Neural progenitor cell (in vitro differentiated cells): ENCODE measurements around the gene HCFC1. TPM values are rescaled to one million over a fixed set of nuclear protein-coding genes. Genes with fewer than 3 reads are reported as not detected.

Experiments used
- DNase-seq: peaks from one replicate; pipeline ENCODE4 v3.0.0-alpha.2; 2016; ENCODE audit warnings: low spot score
- H2AFZ ChIP-seq: fragments of 200-600 bp; sonication (generic); replicated peaks from 2 replicates; pipeline ENCODE4 v1.6.1; 2016; ENCODE audit warnings: antibody characterized with exemption
- H3F3A ChIP-seq: fragments of 200-600 bp; sonication (generic); 2 replicates; pipeline ENCODE4 v1.6.1; 2016; ENCODE audit warnings: antibody characterized with exemption, low read depth
- H3K27ac ChIP-seq: fragments of 200-600 bp; sonication (generic); 2 replicates; pipeline ENCODE4 v1.5.1; 2016; ENCODE audit warnings: mild to moderate bottlenecking
- H3K27me3 ChIP-seq: fragments of 200-600 bp; sonication (generic); 2 replicates; pipeline ENCODE4 v1.6.1; 2016; ENCODE audit warnings: mild to moderate bottlenecking, moderate library complexity
- H3K36me3 ChIP-seq: fragments of 200-600 bp; sonication (generic); 2 replicates; pipeline ENCODE4 v1.5.1; 2016
- H3K4me1 ChIP-seq: fragments of 200-600 bp; sonication (generic); 2 replicates; pipeline ENCODE4 v1.6.1; 2016; ENCODE audit warnings: mixed run types
- H3K4me2 ChIP-seq: fragments of 200-600 bp; sonication (generic); 2 replicates; pipeline ENCODE4 v1.6.1; 2016
- H3K4me3 ChIP-seq: fragments of 200-600 bp; sonication (generic); 2 replicates; pipeline ENCODE4 v1.5.1; 2016
- H3K79me2 ChIP-seq: fragments of 200-600 bp; sonication (generic); 2 replicates; pipeline ENCODE4 v1.6.1; 2016; ENCODE audit warnings: low read depth
- H3K9ac ChIP-seq: fragments of 200-600 bp; sonication (generic); 2 replicates; pipeline ENCODE4 v1.6.1; 2016
- H3K9me3 ChIP-seq: fragments of 200-600 bp; sonication (generic); 2 replicates; pipeline ENCODE4 v1.5.1; 2016; ENCODE audit warnings: low read depth
- H4K20me1 ChIP-seq: fragments of 200-600 bp; sonication (generic); 2 replicates; pipeline ENCODE4 v1.6.1; 2016; ENCODE audit warnings: low read depth
- H3K27ac Mint-ChIP-seq: 3 replicates; pipeline ENCODE4 v1.8.0; 2021; ENCODE audit warnings: mixed read lengths
- H3K27me3 Mint-ChIP-seq: 2 replicates; pipeline ENCODE4 v1.8.0; 2022; ENCODE audit warnings: low read depth, mild to moderate bottlenecking, inconsistent platforms, moderate library complexity, mixed read lengths; ENCODE audit not compliant: insufficient read depth
- H3K36me3 Mint-ChIP-seq: 3 replicates; pipeline ENCODE4 v1.8.0; 2021; ENCODE audit warnings: mixed read lengths
- H3K4me1 Mint-ChIP-seq: 3 replicates; pipeline ENCODE4 v1.8.0; 2021; ENCODE audit warnings: mixed read lengths
- H3K4me3 Mint-ChIP-seq: 3 replicates; pipeline ENCODE4 v1.8.0; 2021; ENCODE audit warnings: mild to moderate bottlenecking, moderate library complexity, mixed read lengths
- H3K9me3 Mint-ChIP-seq: 3 replicates; pipeline ENCODE4 v1.8.0; 2020; ENCODE audit warnings: mixed read lengths
- EZH2 ChIP-seq: fragments of 200-600 bp; sonication (generic); IDR thresholded peaks from 2 replicates; pipeline ENCODE4 v1.6.1; 2017; ENCODE audit warnings: antibody characterized with exemption, mild to moderate bottlenecking, moderate library complexity
- EZH2phosphoT487 ChIP-seq: fragments of 200-600 bp; sonication (generic); IDR thresholded peaks from 2 replicates; pipeline ENCODE4 v1.6.1; 2017; ENCODE audit warnings: antibody characterized with exemption
- total RNA-seq: library from RNA; depleted of rRNA; stranded (reverse); fragments of >200 nt; gene quantifications from 2 replicates; pipeline ENCODE4 v1.2.3, GENCODE V29; 2015; ENCODE audit warnings: low replicate concordance
- TF ChIP-seq, protein P1 (sequence below): fragments of 200-600 bp; sonication (generic); IDR thresholded peaks from 2 replicates; pipeline ENCODE4 v1.5.1; 2017; ENCODE audit warnings: antibody characterized with exemption, mild to moderate bottlenecking

HCFC1 gene
- total RNA-seq, 1 donor from 2014 or later, result 20.7 TPM

GRCh38 chrX:153935326-153935851, 36.2 kb downstream of the HCFC1 start:
- Mint-ChIP-seq H3K9me3 (peaks cover 7% of the 10 kb centered on the region), H3K36me3 (peaks cover 2% of the 10 kb centered on the region), H3K4me1 (peaks cover 15% of the 10 kb centered on the region), H3K27me3 (peaks cover 2% of the 10 kb centered on the region), H3K27ac (no peak overlapping the region), H3K4me3 (peak overlapping the region; percentile 82)
- Histone ChIP-seq H4K20me1 (no peaks in the 10 kb centered on the region), H3K79me2 (peaks cover 18% of the 10 kb centered on the region), H3K4me1 (no peaks in the 10 kb centered on the region), H3K27me3 (no peaks in the 10 kb centered on the region), H3K9me3 (no peaks in the 10 kb centered on the region), H3K9ac (no peak overlapping the region), H3K36me3 (no peaks in the 10 kb centered on the region), H3K27ac (no peak overlapping the region), H3F3A (peaks cover 5% of the 10 kb centered on the region), H3K4me3 (peak overlapping the region; percentile 73), H2AFZ (no peak overlapping the region), H3K4me2 (peak overlapping the region; percentile 69)
- TF ChIP-seq, protein P1, sequence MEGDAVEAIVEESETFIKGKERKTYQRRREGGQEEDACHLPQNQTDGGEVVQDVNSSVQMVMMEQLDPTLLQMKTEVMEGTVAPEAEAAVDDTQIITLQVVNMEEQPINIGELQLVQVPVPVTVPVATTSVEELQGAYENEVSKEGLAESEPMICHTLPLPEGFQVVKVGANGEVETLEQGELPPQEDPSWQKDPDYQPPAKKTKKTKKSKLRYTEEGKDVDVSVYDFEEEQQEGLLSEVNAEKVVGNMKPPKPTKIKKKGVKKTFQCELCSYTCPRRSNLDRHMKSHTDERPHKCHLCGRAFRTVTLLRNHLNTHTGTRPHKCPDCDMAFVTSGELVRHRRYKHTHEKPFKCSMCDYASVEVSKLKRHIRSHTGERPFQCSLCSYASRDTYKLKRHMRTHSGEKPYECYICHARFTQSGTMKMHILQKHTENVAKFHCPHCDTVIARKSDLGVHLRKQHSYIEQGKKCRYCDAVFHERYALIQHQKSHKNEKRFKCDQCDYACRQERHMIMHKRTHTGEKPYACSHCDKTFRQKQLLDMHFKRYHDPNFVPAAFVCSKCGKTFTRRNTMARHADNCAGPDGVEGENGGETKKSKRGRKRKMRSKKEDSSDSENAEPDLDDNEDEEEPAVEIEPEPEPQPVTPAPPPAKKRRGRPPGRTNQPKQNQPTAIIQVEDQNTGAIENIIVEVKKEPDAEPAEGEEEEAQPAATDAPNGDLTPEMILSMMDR, result no peak
- TF ChIP-seq EZH2 (no peak), EZH2phosphoT487 (no peak)
- peak; percentile 47 for DNase-seq

GRCh38 chrX:153934762-153935325, 36.8 kb downstream of the HCFC1 start, which contains the start of gene NAA10:
TSS of gene NAA10 (minus strand) at chrX:153935037. CDS start at chrX:153934904, 133 bp downstream.
- Mint-ChIP-seq H3K36me3 (peaks cover 2% of the 10 kb centered on the region), H3K9me3 (peaks cover 7% of the 10 kb centered on the region), H3K27ac (no peak within 1 kb of the TSS), H3K4me3 (peak within 1 kb of the TSS; percentile 86), H3K4me1 (peaks cover 12% of the 10 kb centered on the region), H3K27me3 (peaks cover 2% of the 10 kb centered on the region)
- no peak within 1 kb of the TSS for H2AFZ ChIP-seq
- no peak for TF ChIP-seq EZH2
- no peak for TF ChIP-seq EZH2phosphoT487
- TF ChIP-seq, protein P1, result no peak
- peak within 1 kb of the TSS; percentile 86 for H3K4me2 ChIP-seq
- H3K27ac ChIP-seq, result no peak within 1 kb of the TSS
- peaks cover 18% of the 10 kb centered on the region for H3K79me2 ChIP-seq
- DNase-seq, result peak; percentile 89
- H3K9ac ChIP-seq, result peak within 1 kb of the TSS; percentile 52
- H3K27me3 ChIP-seq, result no peaks in the 10 kb centered on the region
- no peaks in the 10 kb centered on the region for H3K4me1 ChIP-seq
- peak within 1 kb of the TSS; percentile 73 for H3K4me3 ChIP-seq
- H3K36me3 ChIP-seq, result no peaks in the 10 kb centered on the region
- peaks cover 5% of the 10 kb centered on the region for H3F3A ChIP-seq
- H4K20me1 ChIP-seq, result no peaks in the 10 kb centered on the region
- no peaks in the 10 kb centered on the region for H3K9me3 ChIP-seq

DNA sequence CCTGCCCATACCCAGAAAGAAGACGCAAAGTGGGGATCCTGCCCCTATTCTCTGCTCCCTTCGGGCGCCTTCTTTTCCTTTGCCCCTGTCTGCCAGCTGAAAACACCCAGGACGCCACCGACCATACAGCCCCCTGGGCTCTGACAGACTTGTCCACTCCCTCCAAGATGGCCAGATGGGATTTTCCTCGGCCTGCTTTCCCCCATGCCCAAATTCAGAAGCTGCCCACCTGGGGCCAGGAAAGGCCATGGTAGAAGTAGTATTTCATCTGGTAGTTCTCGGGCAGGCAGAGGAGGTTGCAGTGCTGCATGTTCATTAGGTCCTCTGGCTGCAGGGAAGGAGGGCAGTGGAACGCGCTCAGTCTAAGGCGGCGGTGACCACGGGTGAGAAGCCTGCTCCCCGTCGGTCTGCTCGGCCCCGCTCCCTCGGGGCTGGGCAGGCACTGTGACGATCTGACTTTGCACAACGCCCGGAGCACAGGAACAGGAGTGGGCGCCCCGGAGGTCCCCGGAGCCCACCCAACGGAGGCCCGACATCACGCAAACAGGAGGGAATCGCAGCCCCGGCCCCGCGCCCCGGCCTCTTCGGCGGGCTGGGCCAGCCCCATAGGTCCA, 37.4 kb downstream of the HCFC1 start:
- H3K4me1 ChIP-seq, result no peaks in the 10 kb centered on the region
- Mint-ChIP-seq H3K27me3 (peaks cover 2% of the 10 kb centered on the region), H3K4me1 (peaks cover 12% of the 10 kb centered on the region), H3K9me3 (peaks cover 7% of the 10 kb centered on the region), H3K27ac (no peak overlapping the region), H3K36me3 (peaks cover 2% of the 10 kb centered on the region), H3K4me3 (peak overlapping the region; percentile 86)
- peak overlapping the region; percentile 73 for H3K4me3 ChIP-seq
- TF ChIP-seq EZH2 (no peak), EZH2phosphoT487 (no peak)
- TF ChIP-seq, protein P1, result no peak
- DNase-seq, result no peak
- H3K27ac ChIP-seq, result no peak overlapping the region
- H3K36me3 ChIP-seq, result no peaks in the 10 kb centered on the region
- H2AFZ ChIP-seq, result no peak overlapping the region
- H3K4me2 ChIP-seq, result peak overlapping the region; percentile 86
- H3K9me3 ChIP-seq, result no peaks in the 10 kb centered on the region
- no peaks in the 10 kb centered on the region for H3K27me3 ChIP-seq
- peaks cover 18% of the 10 kb centered on the region for H3K79me2 ChIP-seq
- H3F3A ChIP-seq, result peaks cover 7% of the 10 kb centered on the region
- peak overlapping the region; percentile 52 for H3K9ac ChIP-seq
- no peaks in the 10 kb centered on the region for H4K20me1 ChIP-seq
